Thyroid gland (tissue), 4 donors: ENCODE data around the gene RPS6KA1.

Source experiments
- CTCF ChIP-seq, 6 experiments: fragments of 200-600 bp in 3 of 6; fragments of 450-650 bp in 3 of 6; sonication (generic) in 3 of 6; IDR thresholded peaks; one replicate each; pipeline ENCODE4 v1.5.1; 2016 to 2019; ENCODE audit warnings: antibody characterized with exemption in 6 of 6, mild to moderate bottlenecking in 2 of 6, inconsistent platforms in 1 of 6, moderate library complexity in 1 of 6
- POLR2A ChIP-seq, 2 donors: fragments of 450-650 bp; IDR thresholded peaks; one replicate each; pipeline ENCODE4 v1.6.1; 2017; ENCODE audit warnings: antibody characterized with exemption in 2 of 2, mild to moderate bottlenecking in 2 of 2, moderate library complexity in 1 of 2

- TF ChIP-seq CTCF (IDR thresholded peaks at IDR 0.05) (no peak), POLR2A (IDR thresholded peaks at IDR 0.05) (no peak)
These were observed 19.3 kb downstream of the RPS6KA1 start for GRCh38 chr1:26548841-26549240.
